Vagina (tissue), 2 donors: ENCODE data around the gene OR1D5.

Experiments
- POLR2A ChIP-seq, 2 donors: fragments of 450-650 bp; IDR thresholded peaks; one replicate each; pipeline ENCODE4 v1.6.1; 2017; ENCODE audit warnings: antibody characterized with exemption in 2 of 2, mild to moderate bottlenecking in 2 of 2, moderate library complexity in 2 of 2
- POLR2AphosphoS5 ChIP-seq, 2 donors: sonication (generic); formaldehyde crosslinking; IDR thresholded peaks; one replicate each; pipeline ENCODE4 v1.9.0; 2017; ENCODE audit warnings: antibody characterized with exemption in 2 of 2, mild to moderate bottlenecking in 2 of 2, low read depth in 1 of 2; ENCODE audit not compliant: insufficient read depth in 1 of 2
- TF ChIP-seq, protein P1 (sequence below), 3 experiments: fragments of 450-650 bp in 2 of 3; fragments of 200-600 bp in 1 of 3; sonication (generic) in 1 of 3; IDR thresholded peaks; one replicate each; pipeline ENCODE4 v1.5.1; 2017 to 2019; ENCODE audit warnings: antibody characterized with exemption in 3 of 3, mild to moderate bottlenecking in 2 of 3, moderate library complexity in 2 of 3

GRCh38 chr17:3025421-3026124 lies 37.8 kb downstream of the OR1D5 start:
- TF ChIP-seq, protein P1, sequence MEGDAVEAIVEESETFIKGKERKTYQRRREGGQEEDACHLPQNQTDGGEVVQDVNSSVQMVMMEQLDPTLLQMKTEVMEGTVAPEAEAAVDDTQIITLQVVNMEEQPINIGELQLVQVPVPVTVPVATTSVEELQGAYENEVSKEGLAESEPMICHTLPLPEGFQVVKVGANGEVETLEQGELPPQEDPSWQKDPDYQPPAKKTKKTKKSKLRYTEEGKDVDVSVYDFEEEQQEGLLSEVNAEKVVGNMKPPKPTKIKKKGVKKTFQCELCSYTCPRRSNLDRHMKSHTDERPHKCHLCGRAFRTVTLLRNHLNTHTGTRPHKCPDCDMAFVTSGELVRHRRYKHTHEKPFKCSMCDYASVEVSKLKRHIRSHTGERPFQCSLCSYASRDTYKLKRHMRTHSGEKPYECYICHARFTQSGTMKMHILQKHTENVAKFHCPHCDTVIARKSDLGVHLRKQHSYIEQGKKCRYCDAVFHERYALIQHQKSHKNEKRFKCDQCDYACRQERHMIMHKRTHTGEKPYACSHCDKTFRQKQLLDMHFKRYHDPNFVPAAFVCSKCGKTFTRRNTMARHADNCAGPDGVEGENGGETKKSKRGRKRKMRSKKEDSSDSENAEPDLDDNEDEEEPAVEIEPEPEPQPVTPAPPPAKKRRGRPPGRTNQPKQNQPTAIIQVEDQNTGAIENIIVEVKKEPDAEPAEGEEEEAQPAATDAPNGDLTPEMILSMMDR (IDR thresholded peaks at IDR 0.05), result no peak
- no peak for TF ChIP-seq POLR2AphosphoS5 (IDR thresholded peaks at IDR 0.05; ENCODE audit: insufficient read depth in 1 of 2, low read depth in 1 of 2)
- TF ChIP-seq POLR2A (IDR thresholded peaks at IDR 0.05), result no peak
